HEK293T (cell line): Measurements from ENCODE around the gene USP46.
A peak's percentile ranks its signal among the peaks of the same experiment; 100 is the strongest.

Experiments used
- CTCF ChIA-PET: fragments of 350-600 bp; formaldehyde crosslinking; extraction: SDS; loops from one replicate; lab custom pipeline; 2021; ENCODE audit warnings: antibody characterized with exemption, inconsistent platforms; lab: Yijun Ruan, JAX
- POLR2A ChIA-PET: fragments of 350-600 bp; formaldehyde crosslinking; extraction: SDS; loops from one replicate; lab custom pipeline; 2020; ENCODE audit warnings: antibody characterized with exemption, inconsistent platforms; lab: Yijun Ruan, JAX
- DNase-seq: peaks from one replicate; pipeline ENCODE4 v3.0.0; 2012; ENCODE audit warnings: mixed read lengths; ENCODE audit errors: extremely low spot score
- ARNT ChIP-seq: fragments of 450-650 bp; IDR thresholded peaks from 2 replicates; pipeline ENCODE4 v1.6.1; 2017; ENCODE audit warnings: mild to moderate bottlenecking
- BHLHE40 ChIP-seq: fragments of 450-650 bp; IDR thresholded peaks from 2 replicates; pipeline ENCODE4 v1.6.1; 2016; ENCODE audit warnings: mild to moderate bottlenecking, moderate library complexity, borderline replicate concordance
- CTBP1 ChIP-seq: fragments of 450-650 bp; IDR thresholded peaks from 2 replicates; pipeline ENCODE4 v1.6.1; 2016; ENCODE audit warnings: borderline replicate concordance
- ELF4 ChIP-seq: fragments of 450-650 bp; IDR thresholded peaks from 2 replicates; pipeline ENCODE4 v1.6.1; 2017; ENCODE audit warnings: antibody characterized with exemption
- FOXA1 ChIP-seq: fragments of 450-650 bp; IDR thresholded peaks from 2 replicates; pipeline ENCODE4 v1.6.1; 2016; ENCODE audit warnings: mild to moderate bottlenecking
- FOXK2 ChIP-seq: fragments of 450-650 bp; IDR thresholded peaks from 2 replicates; pipeline ENCODE4 v1.6.1; 2016; ENCODE audit warnings: mild to moderate bottlenecking
- FOXM1 ChIP-seq: fragments of 450-650 bp; IDR thresholded peaks from 2 replicates; pipeline ENCODE4 v1.6.1; 2017; ENCODE audit warnings: mild to moderate bottlenecking, borderline replicate concordance
- HDGF ChIP-seq: fragments of 450-650 bp; IDR thresholded peaks from 2 replicates; pipeline ENCODE4 v1.6.1; 2017; ENCODE audit warnings: antibody characterized with exemption, borderline replicate concordance
- L3MBTL2 ChIP-seq: fragments of 450-650 bp; conservative IDR thresholded peaks from 2 replicates; pipeline ENCODE4 v1.6.1; 2016; ENCODE audit warnings: mild to moderate bottlenecking
- LEF1 ChIP-seq: fragments of 450-650 bp; IDR thresholded peaks from 2 replicates; pipeline ENCODE4 v1.6.1; 2017; ENCODE audit warnings: mild to moderate bottlenecking, borderline replicate concordance
- NFRKB ChIP-seq: fragments of 450-650 bp; IDR thresholded peaks from 2 replicates; pipeline ENCODE4 v1.6.1; 2016; ENCODE audit warnings: mild to moderate bottlenecking, moderate library complexity
- PKNOX1 ChIP-seq: fragments of 450-650 bp; IDR thresholded peaks from 2 replicates; pipeline ENCODE4 v1.6.1; 2016
- SP1 ChIP-seq: fragments of 450-650 bp; IDR thresholded peaks from 2 replicates; pipeline ENCODE4 v1.6.1; 2017
- SUZ12 ChIP-seq: fragments of 450-650 bp; IDR thresholded peaks from 2 replicates; pipeline ENCODE4 v1.6.1; 2016; ENCODE audit warnings: mild to moderate bottlenecking
- TARDBP ChIP-seq: fragments of 450-650 bp; IDR thresholded peaks from 2 replicates; pipeline ENCODE4 v1.6.1; 2016
- ZNF384 ChIP-seq: fragments of 450-650 bp; IDR thresholded peaks from 2 replicates; pipeline ENCODE4 v1.6.1; 2016

USP46 gene

GRCh38 chr4:52659001-52659721 is at the start of gene USP46:
USP46 (minus strand) TSS chr4:52659301; CDS start chr4:52659150, 151 bp downstream.
- peak; percentile 84 for DNase-seq
- ChIA-PET POLR2A (interaction anchor here (0.9 to 2.0 kb wide), 4 partner anchors 9 to 63 kb away, joined by 3 to 16 read pairs (median 6); no protein-coding TSS in a partner anchor), CTCF (no interaction called here)
- TF ChIP-seq L3MBTL2 (peak; percentile 26; the same call in 1 of the 2 replicates), ELF4 (no peak)

- ChIA-PET CTCF (no interaction called here), POLR2A (interaction anchor here (1.2 kb wide), 1 partner anchor 8 kb away, joined by 7 read pairs; no protein-coding TSS in a partner anchor)
- DNase-seq: no peak
- no peak for TF ChIP-seq ELF4
- no peak for TF ChIP-seq NFRKB
- TF ChIP-seq L3MBTL2: no peak
Measured at GRCh38 chr4:52704661-52705060, 45.6 kb upstream of the USP46 start.

- TF ChIP-seq L3MBTL2 (no peak), ELF4 (no peak), BHLHE40 (no peak), FOXK2 (no peak), FOXM1 (no peak), NFRKB (no peak), TARDBP (no peak)
- ChIA-PET POLR2A (interaction anchor here (1.1 to 1.2 kb wide), 2 partner anchors 8 to 18 kb away, joined by 4 to 7 read pairs; no protein-coding TSS in a partner anchor), CTCF (interaction anchor here (0.7 kb wide), 1 partner anchor 117 kb away, joined by 3 read pairs; no protein-coding TSS in a partner anchor)
- DNase-seq: no peak
Measured at GRCh38 chr4:52704133-52704532, 45.0 kb upstream of the USP46 start.

- TF ChIP-seq HDGF (no peak), FOXM1 (no peak), NFRKB (no peak), ELF4 (no peak), TARDBP (no peak), FOXA1 (no peak)
- ChIA-PET POLR2A (interaction anchor here (2.2 kb wide), 1 partner anchor 11 kb away, joined by 10 read pairs; no protein-coding TSS in a partner anchor), CTCF (no interaction called here)
- no peak for DNase-seq
Measured at GRCh38 chr4:52701207-52701606, 42.1 kb upstream of the USP46 start.

GRCh38 chr4:52694936-52695335 is 35.8 kb upstream of the USP46 start:
- CTCF ChIA-PET: no interaction called here
- DNase-seq: no peak
- POLR2A ChIA-PET: no interaction called here
- TF ChIP-seq HDGF (no peak), ARNT (no peak)

- POLR2A ChIA-PET: no interaction called here
- CTCF ChIA-PET: no interaction called here
- TF ChIP-seq HDGF (no peak), TARDBP (no peak), NFRKB (no peak), ARNT (no peak), SP1 (no peak), CTBP1 (no peak), L3MBTL2 (no peak), PKNOX1 (no peak), ELF4 (no peak), LEF1 (no peak), BHLHE40 (no peak), FOXK2 (no peak), FOXM1 (no peak), FOXA1 (no peak), ZNF384 (no peak), SUZ12 (no peak)
- DNase-seq: no peak
Measured at GRCh38 chr4:52693492-52693891, 34.4 kb upstream of the USP46 start.

- CTCF ChIA-PET: no interaction called here
- TF ChIP-seq FOXM1: no peak
- no peak for TF ChIP-seq CTBP1
- no peak for TF ChIP-seq SP1
- no peak for TF ChIP-seq FOXA1
- TF ChIP-seq BHLHE40: no peak
- no peak for TF ChIP-seq ELF4
- no peak for TF ChIP-seq LEF1
- no peak for DNase-seq
- POLR2A ChIA-PET: interaction anchor here (1.1 to 1.6 kb wide), 2 partner anchors 23 to 33 kb away, joined by 3 to 6 read pairs; no protein-coding TSS in a partner anchor
Measured at GRCh38 chr4:52689096-52689495, 30.0 kb upstream of the USP46 start.

- ChIA-PET CTCF (no interaction called here), POLR2A (interaction anchor here (0.7 kb wide), 1 partner anchor 24 kb away, joined by 3 read pairs; no protein-coding TSS in a partner anchor)
- TF ChIP-seq ZNF384: no peak
- no peak for TF ChIP-seq TARDBP
- no peak for TF ChIP-seq ELF4
- no peak for TF ChIP-seq LEF1
- no peak for TF ChIP-seq PKNOX1
- TF ChIP-seq FOXK2: no peak
- TF ChIP-seq SUZ12: no peak
- no peak for TF ChIP-seq FOXM1
- TF ChIP-seq ARNT: no peak
- TF ChIP-seq FOXA1: no peak
- TF ChIP-seq NFRKB: no peak
- no peak for TF ChIP-seq HDGF
- DNase-seq: no peak
Measured at GRCh38 chr4:52687696-52688095, 28.6 kb upstream of the USP46 start.
